ENCODE results near the gene TUBB1. TPM values are rescaled to one million over a fixed set of nuclear protein-coding genes. Genes with fewer than 3 reads are reported as not detected.
"Not testable (repeated sequence)": the region's sequence is repeated elsewhere in the genome, so short reads cannot be mapped to it uniquely, and the experiment has no call there.

TUBB1 gene
- total and polyA plus RNA-seq, 4 donors = 0.64 to 6.8 (median 3.7) TPM

DNA sequence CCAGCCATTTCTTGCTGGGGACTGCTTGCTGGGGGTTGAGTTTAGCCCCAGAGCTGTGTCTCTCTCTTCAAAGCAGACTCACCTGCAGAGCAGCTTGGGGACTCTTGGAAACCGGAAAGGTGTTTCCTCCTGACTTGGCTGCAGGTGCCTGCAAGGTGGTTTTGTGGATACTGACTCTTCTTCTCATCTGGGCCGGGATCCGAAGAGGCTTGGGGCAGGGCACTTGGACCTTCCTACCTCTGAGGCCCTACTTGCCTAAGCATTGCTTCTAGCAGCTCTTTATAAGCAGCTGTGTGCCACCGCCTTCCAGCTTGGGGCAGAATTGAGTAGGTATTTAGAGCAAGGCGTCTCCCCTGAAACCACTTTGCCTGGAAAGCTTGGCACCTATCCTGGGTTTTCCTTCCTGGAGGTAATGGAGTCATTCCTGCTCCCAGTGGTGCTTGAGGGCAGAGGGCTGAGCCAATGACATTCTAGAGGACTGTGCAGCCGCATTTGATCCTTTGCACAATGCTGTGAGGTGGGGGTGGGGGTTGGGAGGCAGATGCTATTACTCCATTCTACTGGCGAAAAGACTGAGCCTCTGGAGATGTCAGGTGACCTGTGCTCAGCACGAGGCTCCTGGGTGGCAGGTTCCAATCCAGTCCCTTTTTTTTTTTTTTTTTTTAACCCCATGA lies 8.8 kb upstream of the TUBB1 start:
- 55 to 68% methylated on average over 8 of the region's 8 CpGs for WGBS, 2 donors
- Histone ChIP-seq H3K36me3 (ENCODE audit: control insufficient read depth in 4 of 4, insufficient read depth in 4 of 4, low read length in 4 of 4) (no peaks in the 10 kb centered on the region), H3K27ac (ENCODE audit: low read depth in 1 of 2, low read length in 1 of 2) (peak overlapping the region in 1 of 2 donors; percentile 64), H3K9ac (ENCODE audit: insufficient read depth in 1 of 2, low read length in 2 of 2) (no peak overlapping the region), H3K4me3 (no peak overlapping the region), H3K27me3 (ENCODE audit: control insufficient read depth in 3 of 3, insufficient read depth in 3 of 3, low read length in 2 of 3) (no peaks in the 10 kb centered on the region), H3K4me1 (ENCODE audit: control insufficient read depth in 5 of 5, insufficient read depth in 5 of 5, low read length in 5 of 5) (peaks cover 0 to 27% (median 17%) of the 10 kb centered on the region in 5 donors), H3K9me3 (ENCODE audit: control insufficient read depth in 4 of 4, insufficient read depth in 3 of 4, low read length in 3 of 4) (no peaks in the 10 kb centered on the region)
- peak in 1 of 3 donors; percentile 66 for DNase-seq
- ATAC-seq (ENCODE audit: insufficient read depth, low FRiP score) = no peak
- TF ChIP-seq, protein P1, sequence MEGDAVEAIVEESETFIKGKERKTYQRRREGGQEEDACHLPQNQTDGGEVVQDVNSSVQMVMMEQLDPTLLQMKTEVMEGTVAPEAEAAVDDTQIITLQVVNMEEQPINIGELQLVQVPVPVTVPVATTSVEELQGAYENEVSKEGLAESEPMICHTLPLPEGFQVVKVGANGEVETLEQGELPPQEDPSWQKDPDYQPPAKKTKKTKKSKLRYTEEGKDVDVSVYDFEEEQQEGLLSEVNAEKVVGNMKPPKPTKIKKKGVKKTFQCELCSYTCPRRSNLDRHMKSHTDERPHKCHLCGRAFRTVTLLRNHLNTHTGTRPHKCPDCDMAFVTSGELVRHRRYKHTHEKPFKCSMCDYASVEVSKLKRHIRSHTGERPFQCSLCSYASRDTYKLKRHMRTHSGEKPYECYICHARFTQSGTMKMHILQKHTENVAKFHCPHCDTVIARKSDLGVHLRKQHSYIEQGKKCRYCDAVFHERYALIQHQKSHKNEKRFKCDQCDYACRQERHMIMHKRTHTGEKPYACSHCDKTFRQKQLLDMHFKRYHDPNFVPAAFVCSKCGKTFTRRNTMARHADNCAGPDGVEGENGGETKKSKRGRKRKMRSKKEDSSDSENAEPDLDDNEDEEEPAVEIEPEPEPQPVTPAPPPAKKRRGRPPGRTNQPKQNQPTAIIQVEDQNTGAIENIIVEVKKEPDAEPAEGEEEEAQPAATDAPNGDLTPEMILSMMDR (IDR thresholded peaks at IDR 0.05; ENCODE audit: control extremely low read depth, extremely low read depth) = no peak

DNA sequence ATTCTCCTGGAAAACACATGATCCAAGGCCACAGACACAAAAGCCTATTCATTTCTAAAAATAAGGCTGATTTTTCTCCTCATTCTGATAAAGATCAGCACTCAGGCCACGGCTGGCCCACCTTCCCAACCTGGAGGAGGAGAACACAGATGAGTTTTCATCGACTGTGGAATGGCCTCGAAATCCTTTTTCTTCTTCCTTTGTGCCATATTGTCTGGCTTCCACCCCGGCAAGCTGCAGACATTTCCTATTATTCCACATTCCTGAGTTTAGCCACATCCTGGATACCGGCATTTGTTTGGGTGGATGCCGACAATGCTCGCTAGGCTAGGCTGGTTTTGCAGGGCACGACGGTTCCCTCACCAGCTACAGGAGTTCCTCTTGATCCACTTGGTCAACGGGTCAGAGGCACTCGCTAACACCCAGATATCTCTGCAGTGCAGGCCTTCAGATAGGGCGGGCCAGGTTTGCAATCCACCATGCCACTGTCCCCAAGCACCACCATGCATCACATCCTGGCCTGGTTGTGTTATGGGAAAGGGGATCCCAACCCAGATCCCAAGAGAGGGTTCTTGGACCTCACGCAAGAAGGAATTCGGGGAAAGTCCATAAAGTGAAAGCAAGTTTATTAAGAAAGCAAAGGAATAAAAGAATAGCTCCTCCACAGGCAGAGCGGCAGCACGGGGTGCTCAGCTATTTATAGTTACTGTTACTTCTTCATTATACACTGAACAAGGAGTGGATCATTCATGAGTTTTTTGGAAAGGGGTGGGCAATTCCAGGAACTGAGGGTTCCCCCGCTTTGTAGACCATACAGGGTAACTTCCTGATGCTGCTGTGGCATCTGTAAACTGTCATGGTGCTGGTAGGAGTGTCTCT lies 8.0 kb upstream of the TUBB1 start:
- DNase-seq (peak; percentile 38 to 58 (median 45)), ATAC-seq (ENCODE audit: insufficient read depth, low FRiP score) (no peak)
- Histone ChIP-seq H3K9me3 (ENCODE audit: control insufficient read depth in 4 of 4, insufficient read depth in 3 of 4, low read length in 3 of 4) (no peaks in the 10 kb centered on the region), H3K4me1 (ENCODE audit: control insufficient read depth in 5 of 5, insufficient read depth in 5 of 5, low read length in 5 of 5) (peaks cover 0 to 32% (median 9%) of the 10 kb centered on the region in 5 donors), H3K27ac (ENCODE audit: low read depth in 1 of 2, low read length in 1 of 2) (peak overlapping the region in 1 of 2 donors; percentile 48), H3K4me3 (no peak overlapping the region), H3K36me3 (ENCODE audit: control insufficient read depth in 4 of 4, insufficient read depth in 4 of 4, low read length in 4 of 4) (no peaks in the 10 kb centered on the region), H3K9ac (ENCODE audit: insufficient read depth in 1 of 2, low read length in 2 of 2) (no peak overlapping the region), H3K27me3 (ENCODE audit: control insufficient read depth in 3 of 3, insufficient read depth in 3 of 3, low read length in 2 of 3) (no peaks in the 10 kb centered on the region)
- TF ChIP-seq, protein P1 (IDR thresholded peaks at IDR 0.05; ENCODE audit: control extremely low read depth, extremely low read depth) = no peak
- 46 to 60% methylated on average over 17 of the region's 17 CpGs for WGBS, 2 donors

DNA sequence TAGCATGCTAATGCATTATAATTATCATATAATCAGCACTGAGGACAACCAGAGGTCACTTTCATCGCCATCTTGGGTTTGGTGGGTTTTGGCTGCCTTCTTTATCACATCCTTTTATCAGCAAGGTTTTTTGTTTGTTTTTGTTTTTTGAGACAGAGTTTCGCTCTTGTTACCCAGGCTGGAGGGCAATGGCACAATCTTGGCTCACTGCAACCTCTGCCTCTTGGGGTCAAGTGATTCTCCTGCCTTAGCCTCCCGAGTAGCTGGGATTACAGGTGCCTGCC lies 7.4 kb upstream of the TUBB1 start:
- H3K9me3 ChIP-seq (ENCODE audit: control insufficient read depth in 4 of 4, insufficient read depth in 3 of 4, low read length in 3 of 4); H3K36me3 ChIP-seq (ENCODE audit: control insufficient read depth in 4 of 4, insufficient read depth in 4 of 4, low read length in 4 of 4); H3K27me3 ChIP-seq (ENCODE audit: control insufficient read depth in 3 of 3, insufficient read depth in 3 of 3, low read length in 2 of 3); ATAC-seq (ENCODE audit: insufficient read depth, low FRiP score); H3K9ac ChIP-seq (ENCODE audit: insufficient read depth in 1 of 2, low read length in 2 of 2); DNase-seq; H3K4me3 ChIP-seq: not testable (repeated sequence)
- WGBS, 2 donors = 87 to 90% methylated on average over 3 of the region's 3 CpGs
- peaks cover 0 to 38% (median 5%) of the 10 kb centered on the region in 5 donors for H3K4me1 ChIP-seq (ENCODE audit: control insufficient read depth in 5 of 5, insufficient read depth in 5 of 5, low read length in 5 of 5)
- peak overlapping the region in 1 of 2 donors; percentile 48 for H3K27ac ChIP-seq (ENCODE audit: low read depth in 1 of 2, low read length in 1 of 2)
